Measurements from ENCODE around the gene LIMD2.

The LIMD2 gene

DNA sequence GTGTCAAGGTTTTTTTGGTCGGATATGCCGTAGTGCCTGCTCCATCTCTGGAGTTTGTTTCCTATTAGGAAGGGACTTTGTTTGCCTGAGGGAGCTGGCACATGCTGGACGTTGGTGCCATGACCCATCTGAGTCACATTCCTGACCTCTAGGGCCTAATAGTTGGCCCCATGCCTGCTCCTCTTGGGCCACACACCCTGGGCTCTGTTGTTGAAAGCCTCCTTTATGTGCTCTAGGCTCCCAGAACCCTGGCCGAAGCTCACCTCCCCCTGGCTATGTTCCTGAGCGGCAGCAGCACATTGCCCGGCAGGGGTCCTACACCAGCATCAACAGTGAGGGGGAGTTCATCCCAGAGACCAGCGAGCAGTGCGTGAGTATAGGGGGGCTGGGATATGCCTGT is 18.4 kb downstream of the LIMD2 start:
- no peak for DNase-seq (ENCODE audit: low spot score)

DNA sequence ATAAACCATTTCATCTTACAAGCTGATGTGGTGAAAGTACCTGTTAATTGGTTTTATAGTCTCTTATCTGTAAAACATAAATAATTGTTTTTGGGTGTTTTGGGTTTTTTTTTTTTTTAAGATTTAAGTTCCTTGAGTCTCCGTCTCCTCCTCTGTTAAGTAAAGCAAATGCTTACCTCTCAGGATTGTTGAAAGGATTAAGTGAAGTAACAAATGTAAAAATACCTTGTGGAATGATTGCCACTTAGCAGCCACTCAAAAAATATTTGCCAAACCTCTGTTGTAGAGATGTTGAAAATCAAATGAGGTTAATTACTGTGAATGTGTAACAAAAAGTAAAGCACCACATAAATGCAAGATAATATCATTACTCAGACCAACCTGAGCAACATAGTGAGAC is 19.2 kb downstream of the LIMD2 start:
- DNase-seq (ENCODE audit: low spot score), result no peak

DNA sequence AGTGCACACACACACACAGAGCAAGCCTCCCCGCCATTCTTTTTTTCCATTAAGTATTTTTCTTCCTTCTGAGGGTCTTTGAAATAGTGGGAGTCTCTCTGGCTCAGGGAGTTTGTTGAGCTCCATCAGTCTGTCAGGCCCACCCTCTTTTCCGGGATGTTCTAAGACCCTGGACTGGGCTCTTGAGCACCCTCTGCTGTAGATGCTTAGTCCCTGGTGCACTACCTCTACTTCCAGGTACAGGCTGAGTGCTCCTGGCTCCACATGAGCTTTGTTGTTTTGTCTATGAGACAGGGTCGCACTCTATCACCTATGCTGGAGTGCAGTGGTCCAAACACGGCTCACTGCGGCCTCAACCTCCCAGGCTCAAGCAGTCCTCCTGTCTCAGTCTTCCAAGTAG is 20.7 kb downstream of the LIMD2 start:
- no peak for DNase-seq (ENCODE audit: low spot score)

DNA sequence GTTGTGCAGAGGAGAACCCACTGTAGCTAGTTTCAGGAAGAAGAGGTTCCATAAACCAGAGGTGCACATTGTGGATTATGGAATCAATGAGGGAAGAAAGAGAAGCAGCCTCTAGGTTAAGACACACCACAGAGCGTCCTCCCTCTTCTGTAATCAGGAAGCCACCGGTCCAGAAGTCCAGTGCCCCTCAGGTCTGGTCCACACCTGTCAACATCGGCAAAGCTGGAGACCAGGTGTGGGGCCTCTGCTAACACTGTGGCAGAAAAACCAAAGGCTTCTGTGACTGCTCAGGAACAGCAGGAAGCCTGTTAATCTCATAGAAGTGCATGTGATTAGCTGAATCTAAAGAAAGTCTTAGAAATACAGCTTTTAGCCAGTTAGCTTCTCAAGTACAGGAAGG is 23.3 kb downstream of the LIMD2 start:
- DNase-seq (ENCODE audit: low spot score), result no peak

DNA sequence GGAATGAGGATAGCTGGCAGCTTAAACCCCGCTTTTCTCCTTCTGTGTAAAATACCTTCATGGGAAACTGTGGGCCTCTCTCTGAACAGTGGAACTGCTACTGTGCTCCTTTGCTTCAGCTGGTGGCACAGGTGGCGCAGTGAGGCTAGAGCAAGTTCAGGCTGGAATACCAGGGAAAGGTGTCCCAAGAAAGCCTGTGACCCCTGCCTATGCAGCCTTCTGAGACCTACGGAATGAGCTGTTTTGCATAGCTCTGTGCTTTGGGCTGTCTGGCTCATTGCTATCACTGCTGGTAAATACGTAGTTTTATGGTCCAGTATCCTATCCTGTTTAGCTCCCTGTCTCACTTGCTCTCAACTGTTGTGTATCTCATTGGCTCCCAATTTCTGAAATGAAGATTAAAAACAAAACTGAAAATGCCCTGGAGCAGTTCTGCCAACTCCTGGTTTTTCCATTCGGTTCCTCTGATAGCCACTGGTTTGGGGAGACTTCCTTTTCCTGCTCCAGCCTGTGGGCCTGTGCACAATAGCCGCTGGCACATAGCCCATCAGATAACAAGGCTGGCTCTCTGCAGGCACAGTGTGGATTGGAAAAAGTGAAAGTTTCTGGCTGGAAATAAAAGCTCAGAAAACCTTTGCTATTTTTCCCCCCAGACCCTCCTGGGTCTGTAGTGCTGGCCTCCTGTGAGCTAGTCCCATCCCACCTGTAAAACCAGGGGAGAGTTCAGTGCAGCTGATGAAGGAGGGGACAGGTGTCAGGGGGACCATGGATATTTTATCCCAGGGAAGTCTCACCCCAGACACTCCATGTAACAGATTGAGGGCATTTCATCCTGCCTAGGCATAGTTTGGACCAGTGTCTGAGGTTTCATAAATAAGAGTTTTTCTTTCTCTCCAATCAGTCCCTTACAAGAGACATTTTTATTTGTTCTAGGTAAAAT is 24.0 kb downstream of the LIMD2 start:
- peak; percentile 87 for DNase-seq (ENCODE audit: low spot score)

DNA sequence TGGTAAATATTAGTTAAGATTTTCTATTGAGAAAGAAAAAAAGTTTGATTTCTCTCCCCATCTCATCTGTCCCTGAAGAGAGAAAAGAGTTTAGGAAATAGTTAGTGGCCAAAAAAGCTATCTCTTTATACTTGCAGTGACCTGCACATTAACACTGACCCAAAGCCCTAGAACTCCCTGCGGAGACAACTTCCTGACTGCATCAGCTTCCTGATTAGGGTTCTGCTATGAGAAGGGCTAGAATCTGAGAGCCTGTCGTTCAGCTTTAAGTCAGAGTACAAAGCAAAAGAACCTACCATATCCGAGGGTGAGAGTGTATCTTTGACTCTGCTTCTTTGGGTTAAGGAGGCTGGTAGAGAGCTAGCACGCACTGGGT is 24.7 kb downstream of the LIMD2 start:
- no peak for DNase-seq (ENCODE audit: low spot score)

DNA sequence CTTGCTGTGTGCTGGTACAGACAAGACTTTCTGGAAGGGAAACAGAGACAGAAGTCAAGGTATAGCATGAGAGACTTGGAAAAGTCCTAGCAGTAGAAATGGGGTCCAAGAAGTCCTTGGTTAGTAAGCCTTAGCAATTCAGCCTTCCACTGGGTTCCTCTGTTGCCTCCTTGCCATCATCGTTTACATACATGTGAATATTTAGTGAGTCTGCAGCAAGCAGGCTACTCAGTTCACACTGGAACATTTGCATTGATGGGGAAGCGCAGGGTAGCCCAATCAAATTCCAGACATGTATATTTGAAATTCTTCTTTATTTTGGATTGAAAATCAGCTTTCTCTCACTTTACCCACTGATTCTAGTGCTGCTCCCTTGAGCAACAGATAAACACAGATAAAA is 27.1 kb downstream of the LIMD2 start:
- no peak for DNase-seq (ENCODE audit: low spot score)

DNA sequence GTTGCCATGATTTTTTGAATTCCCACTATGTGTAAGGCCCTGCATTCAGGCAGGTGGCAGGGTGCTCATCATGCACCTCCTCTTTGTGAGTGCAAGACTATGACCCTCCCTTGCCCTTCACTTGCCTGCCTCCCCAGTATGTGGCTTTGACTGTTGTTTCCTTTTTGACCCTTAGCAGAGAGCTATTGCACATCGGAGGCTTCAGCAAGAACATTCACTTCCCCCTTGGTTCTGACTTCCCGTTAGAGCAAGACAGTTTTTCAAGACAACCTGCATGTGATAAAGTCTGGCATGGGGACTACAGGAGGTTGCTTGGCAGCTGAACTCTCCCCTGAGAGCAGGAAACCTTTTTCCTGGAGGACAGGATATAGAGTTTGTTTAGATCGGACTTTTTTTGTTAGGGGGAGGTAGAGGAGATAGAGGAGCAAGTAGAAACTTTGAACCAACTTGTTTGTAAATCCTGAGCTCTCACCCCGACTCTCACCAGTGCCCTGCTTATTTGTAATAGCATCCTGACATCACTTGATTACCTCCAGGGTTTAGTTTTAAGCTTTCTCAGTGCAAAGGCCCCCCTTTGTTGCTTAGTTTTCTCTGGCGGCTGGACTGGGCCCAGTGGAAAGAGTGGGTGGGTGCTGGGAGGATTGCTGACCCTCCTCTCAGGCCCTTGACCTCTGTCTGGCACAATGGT is 34.3 kb downstream of the LIMD2 start:
- no peak for DNase-seq (ENCODE audit: low spot score)

DNA sequence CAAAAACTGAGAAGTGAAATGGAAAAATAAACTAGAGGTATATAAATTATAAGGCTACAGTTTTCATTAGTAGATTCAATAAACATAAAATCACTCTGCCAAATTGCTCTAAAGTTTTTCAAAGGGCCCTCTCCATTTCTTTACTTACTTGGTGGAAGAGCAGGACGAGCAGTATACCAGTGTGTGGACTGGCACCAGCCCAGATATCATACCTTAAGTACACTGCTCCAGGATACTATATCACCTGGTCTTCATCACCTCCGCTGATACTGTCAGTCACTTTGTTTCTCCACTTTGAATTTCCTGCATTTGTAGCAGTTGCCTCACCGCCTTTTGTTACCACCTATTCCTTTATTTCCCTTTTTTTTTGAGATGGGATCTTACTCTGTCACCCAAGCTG is 40.1 kb downstream of the LIMD2 start:
- no peak for DNase-seq (ENCODE audit: low spot score)

DNA sequence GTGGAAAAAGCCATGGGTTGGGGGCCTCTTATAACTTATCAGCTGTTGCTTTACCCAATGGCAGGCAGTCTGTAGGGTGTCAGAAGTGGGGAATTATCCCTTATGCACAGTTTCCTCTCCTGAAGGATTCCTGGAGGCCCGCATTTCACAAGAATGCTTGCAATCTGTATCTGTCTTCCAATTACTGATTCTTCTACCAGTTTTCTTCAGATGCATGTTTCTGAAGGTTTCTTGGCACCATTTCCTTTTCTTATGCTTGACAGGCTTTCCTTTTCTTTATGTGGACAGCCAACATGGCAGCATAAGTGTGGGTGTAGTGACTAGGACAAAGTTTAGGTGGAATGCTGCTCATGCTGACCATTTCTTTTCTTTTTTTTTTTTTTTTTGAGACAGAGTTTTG is 41.6 kb downstream of the LIMD2 start:
- no peak for DNase-seq (ENCODE audit: low spot score)

DNA sequence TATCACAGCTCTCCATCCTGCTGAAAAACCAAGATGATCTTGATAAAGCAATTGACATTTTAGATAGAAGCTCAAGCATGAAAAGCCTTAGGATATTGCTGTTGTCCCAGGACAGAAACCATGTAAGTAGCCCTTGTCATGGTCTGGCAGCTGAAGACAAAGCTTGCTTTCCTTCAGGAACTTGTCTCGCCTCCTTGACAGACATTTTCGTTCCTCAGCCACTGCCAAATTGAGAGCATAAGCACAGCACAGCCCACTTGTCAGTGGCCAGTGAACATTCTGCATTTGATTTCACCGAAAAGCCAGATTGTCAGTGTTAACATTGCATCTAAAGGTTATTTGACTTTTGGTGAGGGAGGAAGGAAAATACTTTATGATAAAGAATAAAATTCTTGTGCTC is 42.1 kb downstream of the LIMD2 start:
- DNase-seq (ENCODE audit: low spot score), result no peak

DNA sequence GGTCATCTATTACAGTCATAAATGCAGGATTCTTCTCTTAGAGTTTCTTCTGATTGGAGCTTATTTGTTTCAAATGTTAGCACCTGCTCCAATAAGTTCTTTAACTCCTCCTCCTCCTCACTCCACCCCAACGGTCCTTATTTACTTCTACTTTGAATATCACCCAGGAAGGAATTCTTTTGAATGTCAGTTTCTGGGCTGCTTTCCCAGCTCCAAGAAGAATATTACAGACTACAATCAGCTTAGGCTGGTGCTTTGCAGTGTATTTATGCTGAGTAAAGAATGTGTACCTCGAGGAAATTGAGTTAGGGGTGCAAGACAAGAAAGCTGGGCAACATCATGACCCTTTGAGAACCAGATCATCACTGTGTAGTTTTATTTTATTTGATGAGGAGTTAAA is 46.9 kb downstream of the LIMD2 start:
- no peak for DNase-seq (ENCODE audit: low spot score)

DNA sequence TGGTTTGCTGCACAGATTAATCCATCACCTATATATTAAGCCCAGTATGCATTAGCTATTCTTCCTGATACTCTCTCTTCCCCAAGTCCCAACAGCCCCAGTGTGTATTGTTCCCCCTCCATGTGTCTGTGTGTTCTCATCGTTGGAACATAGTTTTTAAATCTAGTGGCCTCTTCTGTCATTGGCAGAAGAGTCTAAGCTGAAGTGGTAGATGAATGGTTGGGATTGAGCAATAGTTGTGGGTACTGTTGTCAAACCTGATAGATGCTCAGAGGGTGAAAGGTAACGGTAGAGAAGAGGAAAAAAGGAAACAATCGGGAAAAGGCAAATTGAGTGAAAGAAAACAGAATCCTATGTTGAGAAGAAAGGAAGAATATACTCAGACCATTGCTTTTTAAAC is 47.8 kb downstream of the LIMD2 start:
- DNase-seq (ENCODE audit: low spot score), result no peak

DNA sequence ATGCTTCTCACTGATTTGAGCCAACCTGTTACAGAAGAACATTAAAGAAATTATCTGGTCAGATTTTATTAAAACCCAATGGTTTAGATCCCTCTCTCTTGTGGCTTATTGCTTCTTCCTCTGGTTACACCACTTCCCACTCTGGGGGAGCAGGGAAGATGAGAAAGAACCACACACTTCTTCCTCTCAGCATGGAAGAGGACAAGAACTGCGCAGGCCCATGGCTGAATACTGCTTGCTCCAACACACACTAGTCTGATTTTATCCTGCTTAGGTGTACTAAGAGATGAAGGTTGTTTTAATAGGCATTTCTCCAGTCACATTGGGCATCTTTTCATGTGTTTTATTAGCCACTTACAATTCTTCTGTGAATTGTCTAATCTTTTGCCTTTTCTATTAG is 50.1 kb downstream of the LIMD2 start:
- DNase-seq (ENCODE audit: low spot score), result no peak

DNA sequence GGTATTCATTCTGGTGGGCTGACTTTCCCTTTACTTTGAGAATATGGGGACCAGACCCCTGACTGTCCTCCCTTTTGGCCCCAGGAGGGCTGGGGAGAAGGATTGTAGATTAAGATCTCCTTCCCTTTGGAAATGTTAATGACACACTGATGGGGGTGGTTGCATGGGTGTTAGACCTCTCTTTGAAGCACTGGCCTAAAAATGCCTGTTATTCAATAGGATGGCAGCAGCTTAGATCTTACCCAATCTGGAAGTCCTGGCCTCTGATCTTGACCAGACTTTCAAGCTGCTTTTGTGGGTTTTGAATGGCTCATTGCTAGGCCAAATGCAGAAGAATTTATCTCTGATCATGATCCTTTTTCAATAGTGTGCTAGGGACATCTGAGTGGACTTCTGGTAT is 52.0 kb downstream of the LIMD2 start:
- no peak for DNase-seq (ENCODE audit: low spot score)

DNA sequence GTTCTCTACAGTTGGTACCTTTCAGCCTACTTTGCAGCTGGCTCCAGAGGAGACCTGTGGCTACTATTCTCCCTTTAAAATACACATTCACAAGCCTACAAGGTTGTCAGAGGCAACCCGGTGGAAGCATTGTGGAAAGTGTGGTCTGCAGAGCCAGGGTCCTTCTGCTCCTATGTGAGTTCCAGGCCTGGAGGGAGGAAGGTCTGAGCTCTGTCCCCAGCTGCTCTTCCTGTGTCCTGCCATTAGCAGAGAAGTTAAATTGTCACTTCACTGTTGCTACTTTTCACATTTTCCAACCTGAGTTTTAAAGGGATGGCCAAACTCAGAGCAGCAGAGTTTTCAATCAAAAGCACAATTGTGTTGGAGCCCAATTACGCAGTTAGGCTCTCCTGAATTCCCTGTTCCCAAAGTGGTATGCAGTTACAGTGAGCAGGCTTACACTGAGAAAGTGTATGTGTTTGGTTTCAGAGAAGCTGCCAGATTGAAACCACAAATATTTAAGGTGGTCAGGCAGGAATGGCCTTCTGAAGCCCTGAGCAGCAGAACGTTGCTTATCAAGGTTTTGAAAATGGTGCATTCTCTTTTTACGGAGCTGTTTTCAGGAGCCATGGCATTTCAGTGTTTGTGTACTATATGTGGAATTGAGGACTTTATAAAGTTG is 52.7 kb downstream of the LIMD2 start:
- no peak for DNase-seq (ENCODE audit: low spot score)

DNA sequence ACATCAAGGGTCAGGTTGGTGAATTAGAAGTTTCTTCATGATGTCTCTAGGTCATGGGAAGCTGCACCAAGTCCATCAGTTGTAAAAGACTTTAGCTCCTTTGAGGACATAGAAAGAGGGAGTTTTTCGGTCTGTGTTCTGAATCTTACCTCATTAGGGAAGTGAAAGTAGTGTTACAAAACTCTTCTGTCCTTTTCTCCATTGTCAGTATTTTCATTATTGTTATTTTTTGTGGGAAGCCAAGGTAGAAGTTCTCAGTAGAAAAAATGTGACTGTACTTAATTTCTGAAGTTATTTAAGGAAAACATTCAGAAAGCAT is 53.5 kb downstream of the LIMD2 start:
- DNase-seq (ENCODE audit: low spot score), result no peak

Measured in LoVo (cell line).